WTC11 (cell line): ENCODE results near the gene AKR7A2. TPM values are rescaled to one million over a fixed set of nuclear protein-coding genes. Genes with fewer than 3 reads are reported as not detected.

Experiments used
- ATAC-seq: fragments of 200-7000 bp; cut with Tn5 transposase; 2 replicates; pipeline ENCODE4 v1.10.0; 2021; ENCODE audit warnings: mild to moderate bottlenecking, moderate library complexity
- CTCF ChIA-PET: fragments of 300-600 bp; sonication (Branson Sonifier 250); formaldehyde crosslinking; loops from one replicate; lab custom pipeline; 2021; ENCODE audit warnings: antibody characterized with exemption; lab: Charles Lee
- POLR2A ChIA-PET: fragments of 350-600 bp; sonication (Branson Sonifier 250); formaldehyde crosslinking; loops from one replicate; lab custom pipeline; 2021; ENCODE audit warnings: antibody characterized with exemption; lab: Charles Lee
- DNase-seq: peaks from one replicate; pipeline ENCODE4 v3.0.0; 2021; ENCODE audit warnings: low spot score
- H3K27ac Mint-ChIP-seq: 2 replicates; pipeline ENCODE4 v1.8.0; 2021; ENCODE audit warnings: mixed read lengths
- H3K27me3 Mint-ChIP-seq: 2 replicates; pipeline ENCODE4 v1.8.0; 2021; ENCODE audit warnings: low read depth, mild to moderate bottlenecking, moderate library complexity, mixed read lengths
- H3K36me3 Mint-ChIP-seq: 2 replicates; pipeline ENCODE4 v1.8.0; 2021; ENCODE audit warnings: mixed read lengths
- H3K4me1 Mint-ChIP-seq: 2 replicates; pipeline ENCODE4 v1.8.0; 2022; ENCODE audit warnings: mixed read lengths
- H3K4me3 Mint-ChIP-seq: 2 replicates; pipeline ENCODE4 v1.8.0; 2021; ENCODE audit warnings: mild to moderate bottlenecking, moderate library complexity, mixed read lengths
- H3K9me3 Mint-ChIP-seq: 2 replicates; pipeline ENCODE4 v1.8.0; 2021; ENCODE audit warnings: mixed read lengths
- ETV6 ChIP-seq: sonication (generic); formaldehyde crosslinking; IDR thresholded peaks from 2 replicates; pipeline ENCODE4 v1.8.1; 2022; ENCODE audit warnings: mild to moderate bottlenecking, missing genetic modification reagents
- KAT7 ChIP-seq: sonication (generic); formaldehyde crosslinking; IDR thresholded peaks from 2 replicates; pipeline ENCODE4 v1.8.1; 2023; ENCODE audit warnings: missing genetic modification reagents, mild to moderate bottlenecking, borderline replicate concordance
- MXD4 ChIP-seq: fragments of 250-450 bp; sonication (Bioruptor Pico); IDR thresholded peaks from 2 replicates; pipeline ENCODE4 v1.8.0; 2021; ENCODE audit warnings: mild to moderate bottlenecking, moderate library complexity, borderline replicate concordance
- NFYB ChIP-seq: sonication (generic); formaldehyde crosslinking; conservative IDR thresholded peaks from 2 replicates; pipeline ENCODE4 v1.8.0; 2022; ENCODE audit warnings: low read depth, missing genetic modification reagents
- RELA ChIP-seq: sonication (generic); formaldehyde crosslinking; IDR thresholded peaks from 2 replicates; pipeline ENCODE4 v1.8.1; 2022; ENCODE audit warnings: missing genetic modification reagents, mild to moderate bottlenecking, borderline replicate concordance
- SMAD3 ChIP-seq: sonication (generic); formaldehyde crosslinking; IDR thresholded peaks from 2 replicates; pipeline ENCODE4 v1.8.0; 2022; ENCODE audit warnings: missing genetic modification reagents, mild to moderate bottlenecking, borderline replicate concordance
- TCF7 ChIP-seq: sonication (generic); formaldehyde crosslinking; IDR thresholded peaks from 2 replicates; pipeline ENCODE4 v1.8.0; 2022; ENCODE audit warnings: mild to moderate bottlenecking, low read depth, missing genetic modification reagents, moderate library complexity
- TEAD4 ChIP-seq: sonication (generic); formaldehyde crosslinking; IDR thresholded peaks from 2 replicates; pipeline ENCODE4 v1.8.0; 2022; ENCODE audit warnings: mild to moderate bottlenecking, missing genetic modification reagents
- ZBTB21 ChIP-seq: sonication (generic); formaldehyde crosslinking; IDR thresholded peaks from 2 replicates; pipeline ENCODE4 v1.8.1; 2023; ENCODE audit warnings: mild to moderate bottlenecking, missing genetic modification reagents, borderline replicate concordance
- ZNF219 ChIP-seq: sonication (generic); formaldehyde crosslinking; IDR thresholded peaks from 2 replicates; pipeline ENCODE4 v1.8.0; 2023; ENCODE audit warnings: missing genetic modification reagents, mild to moderate bottlenecking, borderline replicate concordance
- ZNF423 ChIP-seq: fragments of 250-450 bp; sonication (Bioruptor Pico); IDR thresholded peaks from 2 replicates; pipeline ENCODE4 v2.1.2; 2022; ENCODE audit warnings: mild to moderate bottlenecking, moderate library complexity
- total RNA-seq: library from RNA; stranded (reverse); gene quantifications from 3 replicates; pipeline ENCODE4 v1.2.3, GENCODE V29; 2021
- TF ChIP-seq, protein P1 (sequence below): sonication (generic); formaldehyde crosslinking; IDR thresholded peaks from 2 replicates; pipeline ENCODE4 v1.8.0; 2022; ENCODE audit warnings: mild to moderate bottlenecking, missing genetic modification reagents
- TF ChIP-seq, protein P2 (sequence below): fragments of 250-450 bp; sonication (Bioruptor Pico); IDR thresholded peaks from 2 replicates; pipeline ENCODE4 v1.9.0; 2021; ENCODE audit warnings: mild to moderate bottlenecking, borderline replicate concordance
- TF ChIP-seq, protein P3 (sequence below): sonication (generic); formaldehyde crosslinking; IDR thresholded peaks from 2 replicates; pipeline ENCODE4 v1.8.1; 2023; ENCODE audit warnings: mild to moderate bottlenecking, missing genetic modification reagents
- TF ChIP-seq, protein P4 (sequence below): sonication (generic); formaldehyde crosslinking; IDR thresholded peaks from 2 replicates; pipeline ENCODE4 v1.8.0; 2022; ENCODE audit warnings: mild to moderate bottlenecking, missing genetic modification reagents
- TF ChIP-seq, protein P5 (sequence below): sonication (generic); formaldehyde crosslinking; IDR thresholded peaks from 2 replicates; pipeline ENCODE4 v1.8.1; 2023; ENCODE audit warnings: mild to moderate bottlenecking, missing genetic modification reagents
- TF ChIP-seq, protein P6 (sequence below): sonication (generic); formaldehyde crosslinking; IDR thresholded peaks from 2 replicates; pipeline ENCODE4 v1.8.0; 2023; ENCODE audit warnings: missing genetic modification reagents, mild to moderate bottlenecking, borderline replicate concordance
- TF ChIP-seq, protein P7 (sequence below): fragments of 250-450 bp; sonication (Bioruptor Pico); IDR thresholded peaks from 2 replicates; pipeline ENCODE4 v1.9.0; 2021; ENCODE audit warnings: moderate library complexity, mild to moderate bottlenecking, inconsistent platforms, borderline replicate concordance

Gene AKR7A2
- total RNA-seq, 1 experiment from 2014 or later: 43.4 TPM

DNA sequence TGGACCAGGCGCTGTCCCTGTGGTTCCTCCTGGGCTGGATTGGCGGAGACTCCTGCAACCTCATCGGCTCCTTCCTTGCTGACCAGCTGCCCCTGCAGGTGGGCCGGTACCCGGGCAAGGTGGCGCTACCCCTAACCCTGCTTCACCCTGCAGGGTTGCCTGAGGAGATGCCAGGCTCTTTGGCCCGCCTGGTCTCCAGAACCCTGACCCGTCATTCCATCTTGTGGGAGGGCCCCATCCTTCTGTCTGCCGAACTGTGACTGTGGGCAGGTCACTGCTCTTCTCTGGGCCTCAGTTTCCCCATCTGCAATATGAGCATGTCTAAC lies 12.7 kb upstream of the AKR7A2 start (continued):
- TF ChIP-seq, protein P1, sequence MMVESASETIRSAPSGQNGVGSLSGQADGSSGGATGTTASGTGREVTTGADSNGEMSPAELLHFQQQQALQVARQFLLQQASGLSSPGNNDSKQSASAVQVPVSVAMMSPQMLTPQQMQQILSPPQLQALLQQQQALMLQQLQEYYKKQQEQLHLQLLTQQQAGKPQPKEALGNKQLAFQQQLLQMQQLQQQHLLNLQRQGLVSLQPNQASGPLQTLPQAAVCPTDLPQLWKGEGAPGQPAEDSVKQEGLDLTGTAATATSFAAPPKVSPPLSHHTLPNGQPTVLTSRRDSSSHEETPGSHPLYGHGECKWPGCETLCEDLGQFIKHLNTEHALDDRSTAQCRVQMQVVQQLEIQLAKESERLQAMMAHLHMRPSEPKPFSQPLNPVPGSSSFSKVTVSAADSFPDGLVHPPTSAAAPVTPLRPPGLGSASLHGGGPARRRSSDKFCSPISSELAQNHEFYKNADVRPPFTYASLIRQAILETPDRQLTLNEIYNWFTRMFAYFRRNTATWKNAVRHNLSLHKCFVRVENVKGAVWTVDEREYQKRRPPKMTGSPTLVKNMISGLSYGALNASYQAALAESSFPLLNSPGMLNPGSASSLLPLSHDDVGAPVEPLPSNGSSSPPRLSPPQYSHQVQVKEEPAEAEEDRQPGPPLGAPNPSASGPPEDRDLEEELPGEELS (CRISPR knock-in tag): no peak

DNA sequence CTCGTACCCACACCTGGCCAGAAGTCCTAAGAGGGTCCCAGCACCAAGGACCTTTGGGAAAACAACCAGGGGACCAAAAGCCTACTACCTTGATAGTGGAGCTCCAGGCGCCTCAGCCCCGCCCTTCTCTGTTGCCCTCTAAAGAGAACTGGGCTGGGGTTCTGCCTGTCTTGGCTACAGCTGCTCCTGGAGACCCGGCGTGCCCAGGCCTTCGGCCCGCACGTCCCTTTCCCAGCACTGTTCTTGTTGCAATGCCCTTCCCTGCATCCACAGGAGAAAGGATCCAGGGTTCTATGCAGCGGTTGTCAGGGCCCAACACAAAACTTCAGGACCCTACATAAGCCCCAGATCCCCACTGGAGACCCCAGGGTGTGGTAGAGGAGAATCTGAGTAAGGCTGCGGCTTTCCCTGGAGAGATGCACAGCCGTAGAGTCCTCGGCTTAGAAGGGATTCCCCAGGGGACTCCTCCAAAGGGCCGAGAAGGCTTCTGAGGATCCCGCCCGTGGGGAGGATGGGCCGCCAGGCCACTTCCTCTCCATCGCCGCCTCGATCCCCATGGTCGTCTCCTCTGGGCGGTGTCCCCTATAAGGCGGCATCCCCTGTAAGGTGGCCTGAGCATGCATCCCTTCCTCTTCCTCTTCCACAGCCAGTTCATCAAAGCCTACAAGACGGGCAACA lies 12.2 kb upstream of the AKR7A2 start:
- ChIA-PET POLR2A (no interaction called here), CTCF (no interaction called here)
- Mint-ChIP-seq H3K4me3 (no peak overlapping the region), H3K4me1 (no peaks in the 10 kb centered on the region), H3K36me3 (peaks cover 11% of the 10 kb centered on the region), H3K9me3 (no peaks in the 10 kb centered on the region), H3K27me3 (no peaks in the 10 kb centered on the region), H3K27ac (no peak overlapping the region)
- ATAC-seq: no peak
- TF ChIP-seq MXD4 (no peak), TEAD4 (no peak), SMAD3 (CRISPR knock-in tag) (no peak), ZNF219 (CRISPR knock-in tag) (no peak), KAT7 (CRISPR knock-in tag) (no peak), ZBTB21 (no peak), RELA (CRISPR knock-in tag) (no peak)
- TF ChIP-seq, protein P2, sequence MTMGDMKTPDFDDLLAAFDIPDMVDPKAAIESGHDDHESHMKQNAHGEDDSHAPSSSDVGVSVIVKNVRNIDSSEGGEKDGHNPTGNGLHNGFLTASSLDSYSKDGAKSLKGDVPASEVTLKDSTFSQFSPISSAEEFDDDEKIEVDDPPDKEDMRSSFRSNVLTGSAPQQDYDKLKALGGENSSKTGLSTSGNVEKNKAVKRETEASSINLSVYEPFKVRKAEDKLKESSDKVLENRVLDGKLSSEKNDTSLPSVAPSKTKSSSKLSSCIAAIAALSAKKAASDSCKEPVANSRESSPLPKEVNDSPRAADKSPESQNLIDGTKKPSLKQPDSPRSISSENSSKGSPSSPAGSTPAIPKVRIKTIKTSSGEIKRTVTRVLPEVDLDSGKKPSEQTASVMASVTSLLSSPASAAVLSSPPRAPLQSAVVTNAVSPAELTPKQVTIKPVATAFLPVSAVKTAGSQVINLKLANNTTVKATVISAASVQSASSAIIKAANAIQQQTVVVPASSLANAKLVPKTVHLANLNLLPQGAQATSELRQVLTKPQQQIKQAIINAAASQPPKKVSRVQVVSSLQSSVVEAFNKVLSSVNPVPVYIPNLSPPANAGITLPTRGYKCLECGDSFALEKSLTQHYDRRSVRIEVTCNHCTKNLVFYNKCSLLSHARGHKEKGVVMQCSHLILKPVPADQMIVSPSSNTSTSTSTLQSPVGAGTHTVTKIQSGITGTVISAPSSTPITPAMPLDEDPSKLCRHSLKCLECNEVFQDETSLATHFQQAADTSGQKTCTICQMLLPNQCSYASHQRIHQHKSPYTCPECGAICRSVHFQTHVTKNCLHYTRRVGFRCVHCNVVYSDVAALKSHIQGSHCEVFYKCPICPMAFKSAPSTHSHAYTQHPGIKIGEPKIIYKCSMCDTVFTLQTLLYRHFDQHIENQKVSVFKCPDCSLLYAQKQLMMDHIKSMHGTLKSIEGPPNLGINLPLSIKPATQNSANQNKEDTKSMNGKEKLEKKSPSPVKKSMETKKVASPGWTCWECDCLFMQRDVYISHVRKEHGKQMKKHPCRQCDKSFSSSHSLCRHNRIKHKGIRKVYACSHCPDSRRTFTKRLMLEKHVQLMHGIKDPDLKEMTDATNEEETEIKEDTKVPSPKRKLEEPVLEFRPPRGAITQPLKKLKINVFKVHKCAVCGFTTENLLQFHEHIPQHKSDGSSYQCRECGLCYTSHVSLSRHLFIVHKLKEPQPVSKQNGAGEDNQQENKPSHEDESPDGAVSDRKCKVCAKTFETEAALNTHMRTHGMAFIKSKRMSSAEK (CRISPR knock-in tag): no peak
- TF ChIP-seq, protein P3, sequence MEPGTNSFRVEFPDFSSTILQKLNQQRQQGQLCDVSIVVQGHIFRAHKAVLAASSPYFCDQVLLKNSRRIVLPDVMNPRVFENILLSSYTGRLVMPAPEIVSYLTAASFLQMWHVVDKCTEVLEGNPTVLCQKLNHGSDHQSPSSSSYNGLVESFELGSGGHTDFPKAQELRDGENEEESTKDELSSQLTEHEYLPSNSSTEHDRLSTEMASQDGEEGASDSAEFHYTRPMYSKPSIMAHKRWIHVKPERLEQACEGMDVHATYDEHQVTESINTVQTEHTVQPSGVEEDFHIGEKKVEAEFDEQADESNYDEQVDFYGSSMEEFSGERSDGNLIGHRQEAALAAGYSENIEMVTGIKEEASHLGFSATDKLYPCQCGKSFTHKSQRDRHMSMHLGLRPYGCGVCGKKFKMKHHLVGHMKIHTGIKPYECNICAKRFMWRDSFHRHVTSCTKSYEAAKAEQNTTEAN (CRISPR knock-in tag): no peak
- no peak for DNase-seq

DNA sequence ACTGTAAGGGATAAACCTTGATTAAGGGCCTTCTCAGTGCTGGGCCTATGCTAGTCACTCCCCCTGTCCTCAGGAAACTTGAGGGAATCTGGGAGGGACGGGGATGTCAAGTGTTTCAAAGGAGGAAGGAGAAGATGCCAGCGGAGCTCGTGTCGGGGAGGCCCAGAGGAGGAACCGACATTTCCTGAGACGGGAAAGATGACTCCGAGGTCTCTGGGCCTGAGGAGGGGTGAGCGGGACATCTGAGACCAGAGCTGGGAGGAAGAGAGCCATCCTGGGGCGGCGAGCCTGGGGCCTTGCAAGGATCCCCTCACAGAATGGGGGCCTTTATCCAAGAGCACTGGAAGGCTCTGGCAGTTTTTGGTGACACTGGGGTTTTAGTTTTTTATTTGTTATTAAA lies 10.5 kb upstream of the AKR7A2 start:
- Mint-ChIP-seq H3K36me3 (peaks cover 18% of the 10 kb centered on the region), H3K27me3 (no peaks in the 10 kb centered on the region), H3K9me3 (no peaks in the 10 kb centered on the region), H3K4me3 (no peak overlapping the region), H3K4me1 (0 out of 2 replicates have a peak, but pooled peaks cover 2% of the 10 kb centered on the region), H3K27ac (no peak overlapping the region)
- TF ChIP-seq TCF7 (CRISPR knock-in tag) (no peak), ETV6 (CRISPR knock-in tag) (no peak), NFYB (CRISPR knock-in tag) (no peak), ZNF423 (no peak)
- TF ChIP-seq, protein P4, sequence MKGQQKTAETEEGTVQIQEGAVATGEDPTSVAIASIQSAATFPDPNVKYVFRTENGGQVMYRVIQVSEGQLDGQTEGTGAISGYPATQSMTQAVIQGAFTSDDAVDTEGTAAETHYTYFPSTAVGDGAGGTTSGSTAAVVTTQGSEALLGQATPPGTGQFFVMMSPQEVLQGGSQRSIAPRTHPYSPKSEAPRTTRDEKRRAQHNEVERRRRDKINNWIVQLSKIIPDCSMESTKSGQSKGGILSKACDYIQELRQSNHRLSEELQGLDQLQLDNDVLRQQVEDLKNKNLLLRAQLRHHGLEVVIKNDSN (CRISPR knock-in tag): no peak
- TF ChIP-seq, protein P5, sequence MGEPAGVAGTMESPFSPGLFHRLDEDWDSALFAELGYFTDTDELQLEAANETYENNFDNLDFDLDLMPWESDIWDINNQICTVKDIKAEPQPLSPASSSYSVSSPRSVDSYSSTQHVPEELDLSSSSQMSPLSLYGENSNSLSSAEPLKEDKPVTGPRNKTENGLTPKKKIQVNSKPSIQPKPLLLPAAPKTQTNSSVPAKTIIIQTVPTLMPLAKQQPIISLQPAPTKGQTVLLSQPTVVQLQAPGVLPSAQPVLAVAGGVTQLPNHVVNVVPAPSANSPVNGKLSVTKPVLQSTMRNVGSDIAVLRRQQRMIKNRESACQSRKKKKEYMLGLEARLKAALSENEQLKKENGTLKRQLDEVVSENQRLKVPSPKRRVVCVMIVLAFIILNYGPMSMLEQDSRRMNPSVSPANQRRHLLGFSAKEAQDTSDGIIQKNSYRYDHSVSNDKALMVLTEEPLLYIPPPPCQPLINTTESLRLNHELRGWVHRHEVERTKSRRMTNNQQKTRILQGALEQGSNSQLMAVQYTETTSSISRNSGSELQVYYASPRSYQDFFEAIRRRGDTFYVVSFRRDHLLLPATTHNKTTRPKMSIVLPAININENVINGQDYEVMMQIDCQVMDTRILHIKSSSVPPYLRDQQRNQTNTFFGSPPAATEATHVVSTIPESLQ (CRISPR knock-in tag): no peak
- TF ChIP-seq, protein P6, sequence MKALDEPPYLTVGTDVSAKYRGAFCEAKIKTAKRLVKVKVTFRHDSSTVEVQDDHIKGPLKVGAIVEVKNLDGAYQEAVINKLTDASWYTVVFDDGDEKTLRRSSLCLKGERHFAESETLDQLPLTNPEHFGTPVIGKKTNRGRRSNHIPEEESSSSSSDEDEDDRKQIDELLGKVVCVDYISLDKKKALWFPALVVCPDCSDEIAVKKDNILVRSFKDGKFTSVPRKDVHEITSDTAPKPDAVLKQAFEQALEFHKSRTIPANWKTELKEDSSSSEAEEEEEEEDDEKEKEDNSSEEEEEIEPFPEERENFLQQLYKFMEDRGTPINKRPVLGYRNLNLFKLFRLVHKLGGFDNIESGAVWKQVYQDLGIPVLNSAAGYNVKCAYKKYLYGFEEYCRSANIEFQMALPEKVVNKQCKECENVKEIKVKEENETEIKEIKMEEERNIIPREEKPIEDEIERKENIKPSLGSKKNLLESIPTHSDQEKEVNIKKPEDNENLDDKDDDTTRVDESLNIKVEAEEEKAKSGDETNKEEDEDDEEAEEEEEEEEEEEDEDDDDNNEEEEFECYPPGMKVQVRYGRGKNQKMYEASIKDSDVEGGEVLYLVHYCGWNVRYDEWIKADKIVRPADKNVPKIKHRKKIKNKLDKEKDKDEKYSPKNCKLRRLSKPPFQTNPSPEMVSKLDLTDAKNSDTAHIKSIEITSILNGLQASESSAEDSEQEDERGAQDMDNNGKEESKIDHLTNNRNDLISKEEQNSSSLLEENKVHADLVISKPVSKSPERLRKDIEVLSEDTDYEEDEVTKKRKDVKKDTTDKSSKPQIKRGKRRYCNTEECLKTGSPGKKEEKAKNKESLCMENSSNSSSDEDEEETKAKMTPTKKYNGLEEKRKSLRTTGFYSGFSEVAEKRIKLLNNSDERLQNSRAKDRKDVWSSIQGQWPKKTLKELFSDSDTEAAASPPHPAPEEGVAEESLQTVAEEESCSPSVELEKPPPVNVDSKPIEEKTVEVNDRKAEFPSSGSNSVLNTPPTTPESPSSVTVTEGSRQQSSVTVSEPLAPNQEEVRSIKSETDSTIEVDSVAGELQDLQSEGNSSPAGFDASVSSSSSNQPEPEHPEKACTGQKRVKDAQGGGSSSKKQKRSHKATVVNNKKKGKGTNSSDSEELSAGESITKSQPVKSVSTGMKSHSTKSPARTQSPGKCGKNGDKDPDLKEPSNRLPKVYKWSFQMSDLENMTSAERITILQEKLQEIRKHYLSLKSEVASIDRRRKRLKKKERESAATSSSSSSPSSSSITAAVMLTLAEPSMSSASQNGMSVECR: no peak
- TF ChIP-seq, protein P7, sequence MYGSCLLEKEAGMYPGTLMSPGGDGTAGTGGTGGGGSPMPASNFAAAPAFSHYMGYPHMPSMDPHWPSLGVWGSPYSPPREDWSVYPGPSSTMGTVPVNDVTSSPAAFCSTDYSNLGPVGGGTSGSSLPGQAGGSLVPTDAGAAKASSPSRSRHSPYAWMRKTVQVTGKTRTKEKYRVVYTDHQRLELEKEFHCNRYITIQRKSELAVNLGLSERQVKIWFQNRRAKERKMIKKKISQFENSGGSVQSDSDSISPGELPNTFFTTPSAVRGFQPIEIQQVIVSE (CRISPR knock-in tag): no peak
- POLR2A ChIA-PET: no interaction called here
- ATAC-seq: no peak
- no peak for DNase-seq
- CTCF ChIA-PET: no interaction called here
